ENCODE results near the gene PRDM5.

Gene PRDM5

DNA sequence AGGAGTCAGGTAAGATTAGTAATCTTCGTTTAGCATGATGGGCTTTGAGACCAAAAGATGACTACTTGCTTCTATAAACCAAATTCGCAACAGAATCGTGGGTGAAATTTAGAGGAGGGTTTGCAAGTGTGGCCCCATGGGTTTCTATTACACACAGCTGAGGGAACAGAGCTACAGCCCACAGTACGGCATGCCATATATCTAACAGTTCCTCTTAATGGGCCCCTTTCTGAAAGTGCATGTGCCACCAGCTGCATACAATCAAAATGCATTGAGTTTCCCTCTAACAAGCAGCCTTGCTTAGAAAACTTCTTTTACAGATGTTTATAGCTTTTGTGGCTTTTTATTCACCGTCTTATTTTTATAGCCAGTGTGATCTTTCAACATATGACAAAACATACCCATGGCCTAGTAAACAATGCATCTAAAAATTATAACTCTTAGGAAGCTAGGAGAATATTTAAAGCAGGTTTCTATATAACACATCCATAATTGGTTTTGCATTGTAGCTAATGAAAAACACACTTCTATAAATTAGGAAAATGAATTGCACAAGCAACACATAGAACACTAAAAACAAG, 202.1 kb downstream of the PRDM5 start:
- Mint-ChIP-seq H3K36me3 (ENCODE audit: low read depth) (peaks cover 15% of the 10 kb centered on the region), H3K27ac (no peak overlapping the region), H3K4me3 (no peak overlapping the region), H3K27me3 (ENCODE audit: low read depth, poor library complexity) (no peaks in the 10 kb centered on the region), H3K4me1 (peaks cover 58% of the 10 kb centered on the region), H3K9me3 (no peaks in the 10 kb centered on the region)
- TF ChIP-seq CTCF (IDR thresholded peaks at IDR 0.05) = no peak
- no peak for DNase-seq

DNA sequence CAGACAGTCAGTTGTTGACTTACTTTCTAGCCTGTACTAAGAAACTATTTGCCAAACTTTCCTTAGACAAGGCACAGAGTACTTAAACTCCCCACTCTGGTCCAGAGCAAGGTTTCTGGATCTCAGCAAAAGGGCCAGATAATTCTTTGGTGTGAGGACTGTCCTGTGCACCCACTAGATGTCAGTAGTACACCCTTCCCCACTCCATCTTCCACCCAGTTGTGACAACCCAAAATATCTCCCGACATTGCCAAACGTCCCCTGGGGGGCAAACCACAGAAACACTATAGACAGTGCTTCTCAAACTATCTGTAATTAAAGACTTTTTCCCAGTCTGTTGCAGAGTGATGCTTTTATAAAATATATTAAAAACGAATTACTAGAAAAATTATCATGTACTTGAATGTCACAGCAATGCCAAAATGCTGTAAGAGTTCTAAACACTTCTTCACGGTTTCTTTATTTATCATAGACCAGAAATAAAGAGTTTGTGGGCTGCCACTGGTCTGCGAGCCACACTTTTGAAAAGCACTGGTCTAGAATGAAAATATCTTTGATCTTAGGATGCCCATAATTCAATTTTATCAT, 203.5 kb downstream of the PRDM5 start:
- TF ChIP-seq CTCF (IDR thresholded peaks at IDR 0.05) = peak; percentile 65
- peak; percentile 37 for DNase-seq
- no peak overlapping the region for H3K27ac Mint-ChIP-seq
- H3K36me3 Mint-ChIP-seq (ENCODE audit: low read depth) = peaks cover 12% of the 10 kb centered on the region
- peaks cover 58% of the 10 kb centered on the region for H3K4me1 Mint-ChIP-seq
- H3K4me3 Mint-ChIP-seq = no peak overlapping the region
- H3K9me3 Mint-ChIP-seq = no peaks in the 10 kb centered on the region
- peaks cover 3% of the 10 kb centered on the region for H3K27me3 Mint-ChIP-seq (ENCODE audit: low read depth, poor library complexity)

GRCh38 chr4:120716346-120716745, 206.2 kb downstream of the PRDM5 start:
- TF ChIP-seq CTCF (IDR thresholded peaks at IDR 0.05) = no peak
- H3K27ac Mint-ChIP-seq = no peak overlapping the region
- peaks cover 55% of the 10 kb centered on the region for H3K4me1 Mint-ChIP-seq
- peaks cover 6% of the 10 kb centered on the region for H3K36me3 Mint-ChIP-seq (ENCODE audit: low read depth)
- H3K9me3 Mint-ChIP-seq = peaks cover 3% of the 10 kb centered on the region
- peaks cover 3% of the 10 kb centered on the region for H3K27me3 Mint-ChIP-seq (ENCODE audit: low read depth, poor library complexity)
- no peak overlapping the region for H3K4me3 Mint-ChIP-seq
- no peak for DNase-seq

DNA sequence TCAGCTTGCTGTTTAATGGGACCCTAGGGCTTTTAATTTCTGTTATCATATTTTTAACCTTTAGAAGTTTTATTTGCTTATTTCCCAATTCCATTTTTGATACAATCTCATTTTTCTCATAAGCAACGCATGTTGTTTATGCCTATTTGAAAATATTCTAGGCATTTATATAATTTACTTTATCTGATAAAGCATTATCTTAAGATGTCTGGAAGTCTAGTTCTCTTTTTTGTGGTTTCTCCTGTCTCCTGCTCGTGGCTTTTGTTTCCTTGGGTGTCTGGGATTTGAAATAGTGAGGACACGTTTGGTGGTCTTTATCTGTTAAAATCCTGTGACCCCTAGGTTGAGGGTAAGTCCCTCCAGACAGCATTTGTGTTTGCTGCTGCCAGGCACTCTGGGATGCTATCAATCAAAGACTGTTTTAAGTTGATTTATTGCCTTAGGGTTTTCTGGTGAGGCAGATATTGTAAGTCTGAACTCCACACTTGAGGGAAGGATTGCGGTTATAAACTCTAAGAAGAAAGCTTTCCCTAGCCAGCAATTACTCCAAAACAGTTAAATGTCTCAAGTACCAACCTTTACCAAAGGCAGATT, 208.0 kb downstream of the PRDM5 start:
- Mint-ChIP-seq H3K4me1 (peaks cover 38% of the 10 kb centered on the region), H3K27me3 (ENCODE audit: low read depth, poor library complexity) (peaks cover 3% of the 10 kb centered on the region), H3K27ac (peak overlapping the region; percentile 83), H3K4me3 (peak overlapping the region; percentile 10), H3K9me3 (peaks cover 3% of the 10 kb centered on the region), H3K36me3 (ENCODE audit: low read depth) (peaks cover 13% of the 10 kb centered on the region)
- no peak for DNase-seq
- no peak for TF ChIP-seq CTCF (IDR thresholded peaks at IDR 0.05)

- DNase-seq = no peak
- H3K27ac Mint-ChIP-seq = no peak overlapping the region
- H3K36me3 Mint-ChIP-seq (ENCODE audit: low read depth) = peaks cover 27% of the 10 kb centered on the region
- peaks cover 6% of the 10 kb centered on the region for H3K9me3 Mint-ChIP-seq
- H3K27me3 Mint-ChIP-seq (ENCODE audit: low read depth, poor library complexity) = peaks cover 3% of the 10 kb centered on the region
- H3K4me1 Mint-ChIP-seq = peaks cover 16% of the 10 kb centered on the region
- no peak overlapping the region for H3K4me3 Mint-ChIP-seq
- TF ChIP-seq CTCF (IDR thresholded peaks at IDR 0.05) = no peak
These were observed 212.5 kb downstream of the PRDM5 start for GRCh38 chr4:120709991-120710390.

- no peak for DNase-seq
- H3K27ac Mint-ChIP-seq = no peak overlapping the region
- no peak for TF ChIP-seq CTCF (IDR thresholded peaks at IDR 0.05)
These were observed 218.0 kb downstream of the PRDM5 start for GRCh38 chr4:120704538-120704937.

More at GRCh38 chr4:120704538-120704937, 218.0 kb downstream of the PRDM5 start:
- Mint-ChIP-seq H3K36me3 (ENCODE audit: low read depth) (peaks cover 34% of the 10 kb centered on the region), H3K27me3 (ENCODE audit: low read depth, poor library complexity) (no peaks in the 10 kb centered on the region), H3K9me3 (peaks cover 3% of the 10 kb centered on the region), H3K4me1 (no peaks in the 10 kb centered on the region), H3K4me3 (no peak overlapping the region)

Data from nephron progenitor cell (in vitro differentiated cells).